DMS 273 (cell line): ENCODE results near the gene GOLGB1.
A peak's percentile ranks its signal among the peaks of the same experiment; 100 is the strongest.
"Not testable (repeated sequence)": the region's sequence is repeated elsewhere in the genome, so short reads cannot be mapped to it uniquely, and the experiment has no call there.

Experiments
- DNase-seq: peaks from one replicate; lab custom pipeline; 2025; ENCODE audit not compliant: unreplicated experiment; lab: John Stamatoyannopoulos, UW

GOLGB1 gene

GRCh38 chr3:121749276-121750086, at the start of gene GOLGB1:
GOLGB1 (minus strand) TSS chr3:121749741; CDS start chr3:121730971, 18,770 bp downstream.
- peak; percentile 100 for DNase-seq

GRCh38 chr3:121796970-121797369, 47.4 kb upstream of the GOLGB1 start:
- no peak for DNase-seq

- no peak for DNase-seq
These were observed 44.9 kb upstream of the GOLGB1 start for GRCh38 chr3:121794264-121794983.

GRCh38 chr3:121793078-121793477, 43.5 kb upstream of the GOLGB1 start:
- DNase-seq: no peak

GRCh38 chr3:121786485-121786884, 36.9 kb upstream of the GOLGB1 start:
- no peak for DNase-seq

GRCh38 chr3:121782784-121783183, 33.2 kb upstream of the GOLGB1 start:
- not testable (repeated sequence) for DNase-seq

- no peak for DNase-seq
These were observed 32.1 kb upstream of the GOLGB1 start for GRCh38 chr3:121781611-121782010.

- not testable (repeated sequence) for DNase-seq
These were observed 25.6 kb upstream of the GOLGB1 start for GRCh38 chr3:121775095-121775494.

- DNase-seq: no peak
These were observed 19.7 kb upstream of the GOLGB1 start for GRCh38 chr3:121769246-121769645.

- DNase-seq: no peak
These were observed 18.9 kb upstream of the GOLGB1 start for GRCh38 chr3:121768452-121768851.

- no peak for DNase-seq
These were observed 10.1 kb upstream of the GOLGB1 start for GRCh38 chr3:121759541-121760202.

- no peak for DNase-seq
These were observed 9.3 kb upstream of the GOLGB1 start for GRCh38 chr3:121758727-121759450.

- DNase-seq: no peak
These were observed 8.4 kb upstream of the GOLGB1 start for GRCh38 chr3:121757812-121758545.

- peak; percentile 47 for DNase-seq
These were observed 7.7 kb upstream of the GOLGB1 start for GRCh38 chr3:121757087-121757811.

- DNase-seq: no peak
These were observed 3.2 kb upstream of the GOLGB1 start for GRCh38 chr3:121752772-121753171.

GRCh38 chr3:121752261-121752660, 2.7 kb upstream of the GOLGB1 start:
- DNase-seq: no peak

- no peak for DNase-seq
These were observed 510 bp upstream of the GOLGB1 start for GRCh38 chr3:121750087-121750415.

GRCh38 chr3:121748680-121749275, 763 bp downstream of the GOLGB1 start:
- DNase-seq: peak; percentile 86

- no peak for DNase-seq
These were observed 1.6 kb downstream of the GOLGB1 start for GRCh38 chr3:121747976-121748375.
